Measurements from ENCODE around the gene CYB5D1. TPM values are rescaled to one million over a fixed set of nuclear protein-coding genes. Genes with fewer than 3 reads are reported as not detected.

CYB5D1 gene
- total RNA-seq, 1 donor = 11.2 TPM

DNA sequence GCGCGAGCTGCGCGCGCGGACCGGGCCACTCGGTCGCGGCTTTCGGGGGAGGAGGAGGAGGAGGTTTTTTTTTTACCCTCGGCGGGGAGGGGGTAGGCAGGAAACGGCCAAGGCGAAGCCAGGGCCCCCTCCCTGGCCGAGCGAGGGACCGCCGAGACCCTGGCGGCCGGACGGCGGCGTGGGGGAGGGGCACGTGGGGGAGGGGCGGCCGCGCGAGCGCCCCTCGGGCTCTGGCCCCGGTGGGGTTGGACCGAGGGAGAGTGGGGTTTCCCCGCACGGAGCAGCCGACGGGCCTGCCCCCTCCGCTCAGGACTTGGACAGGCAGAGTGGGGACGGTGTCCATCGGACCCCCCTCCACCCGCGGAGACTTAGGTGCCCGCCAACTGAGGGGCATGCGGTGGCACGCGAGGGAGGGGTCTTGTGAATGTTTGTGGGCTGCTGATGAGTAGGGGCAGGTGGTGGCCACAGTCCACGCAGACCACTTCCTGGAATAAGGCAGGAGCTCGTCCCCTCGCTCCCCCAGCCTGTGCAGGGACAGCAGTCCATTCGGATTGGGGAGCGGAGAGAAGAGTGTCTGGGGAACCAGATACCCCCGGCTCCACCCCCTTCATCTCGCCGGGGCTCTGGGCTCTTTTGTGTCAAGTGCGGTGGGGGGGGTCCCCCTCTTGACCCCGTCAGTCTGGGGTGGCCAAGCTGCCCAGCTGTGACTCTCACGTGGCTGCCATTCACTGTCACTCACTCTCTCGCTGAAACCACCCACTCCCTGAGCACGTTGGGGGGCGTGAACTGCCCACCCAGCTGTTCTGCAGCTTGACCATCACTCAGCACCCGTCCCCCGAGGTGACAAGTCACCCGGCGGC is 27.8 kb downstream of the CYB5D1 start:
- peak overlapping the region; percentile 86 for H3K4me3 ChIP-seq (ENCODE audit: low read depth, low read length)
- DNase-seq (ENCODE audit: low read depth) = peak; percentile 37
- TF ChIP-seq, protein P1, sequence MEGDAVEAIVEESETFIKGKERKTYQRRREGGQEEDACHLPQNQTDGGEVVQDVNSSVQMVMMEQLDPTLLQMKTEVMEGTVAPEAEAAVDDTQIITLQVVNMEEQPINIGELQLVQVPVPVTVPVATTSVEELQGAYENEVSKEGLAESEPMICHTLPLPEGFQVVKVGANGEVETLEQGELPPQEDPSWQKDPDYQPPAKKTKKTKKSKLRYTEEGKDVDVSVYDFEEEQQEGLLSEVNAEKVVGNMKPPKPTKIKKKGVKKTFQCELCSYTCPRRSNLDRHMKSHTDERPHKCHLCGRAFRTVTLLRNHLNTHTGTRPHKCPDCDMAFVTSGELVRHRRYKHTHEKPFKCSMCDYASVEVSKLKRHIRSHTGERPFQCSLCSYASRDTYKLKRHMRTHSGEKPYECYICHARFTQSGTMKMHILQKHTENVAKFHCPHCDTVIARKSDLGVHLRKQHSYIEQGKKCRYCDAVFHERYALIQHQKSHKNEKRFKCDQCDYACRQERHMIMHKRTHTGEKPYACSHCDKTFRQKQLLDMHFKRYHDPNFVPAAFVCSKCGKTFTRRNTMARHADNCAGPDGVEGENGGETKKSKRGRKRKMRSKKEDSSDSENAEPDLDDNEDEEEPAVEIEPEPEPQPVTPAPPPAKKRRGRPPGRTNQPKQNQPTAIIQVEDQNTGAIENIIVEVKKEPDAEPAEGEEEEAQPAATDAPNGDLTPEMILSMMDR (IDR thresholded peaks at IDR 0.05; ENCODE audit: insufficient read depth, low read depth, low read length) = no peak

- DNase-seq (ENCODE audit: low read depth) = peak; percentile 33
- TF ChIP-seq, protein P1 (IDR thresholded peaks at IDR 0.05; ENCODE audit: insufficient read depth, low read depth, low read length) = peak; percentile 10
- peak overlapping the region; percentile 86 for H3K4me3 ChIP-seq (ENCODE audit: low read depth, low read length)
Measured at GRCh38 chr17:7886227-7887037, 28.6 kb downstream of the CYB5D1 start.

GRCh38 chr17:7887038-7887481 is 29.3 kb downstream of the CYB5D1 start:
- no peak for DNase-seq (ENCODE audit: low read depth)
- peak overlapping the region; percentile 86 for H3K4me3 ChIP-seq (ENCODE audit: low read depth, low read length)
- TF ChIP-seq, protein P1 (IDR thresholded peaks at IDR 0.05; ENCODE audit: insufficient read depth, low read depth, low read length) = no peak

- peak overlapping the region; percentile 86 for H3K4me3 ChIP-seq (ENCODE audit: low read depth, low read length)
- peak; percentile 98 for DNase-seq (ENCODE audit: low read depth)
- TF ChIP-seq, protein P1 (IDR thresholded peaks at IDR 0.05; ENCODE audit: insufficient read depth, low read depth, low read length) = no peak
Measured at GRCh38 chr17:7887482-7888183, 29.8 kb downstream of the CYB5D1 start.

- TF ChIP-seq, protein P1 (IDR thresholded peaks at IDR 0.05; ENCODE audit: insufficient read depth, low read depth, low read length) = no peak
- peak within 1 kb of the TSS; percentile 60 for H3K4me3 ChIP-seq (ENCODE audit: low read depth, low read length)
- DNase-seq (ENCODE audit: low read depth) = peak; percentile 47
Measured at GRCh38 chr17:7888184-7888920, 30.5 kb downstream of the CYB5D1 start, which contains the start of gene CHD3. Gene CHD3, plus strand, starts transcription at chr17:7888789. Its CDS starts 212 bp downstream, at chr17:7889001.
